ENCODE measurements around the gene CYYR1.

The CYYR1 gene

GRCh38 chr21:26433386-26433785 lies 139.7 kb downstream of the CYYR1 start:
- Histone ChIP-seq H3K9me3 (ENCODE audit: control insufficient read depth in 1 of 2, low read length in 2 of 2) (no peaks in the 10 kb centered on the region), H3K4me1 (ENCODE audit: control insufficient read depth in 1 of 2, insufficient read depth in 2 of 2, low read length in 2 of 2) (no peaks in the 10 kb centered on the region), H3K36me3 (ENCODE audit: control insufficient read depth in 1 of 2, insufficient read depth in 2 of 2, low read length in 2 of 2) (no peaks in the 10 kb centered on the region), H3K27ac (ENCODE audit: low read length) (no peak overlapping the region), H3K4me3 (ENCODE audit: low read depth in 1 of 2, low read length in 2 of 2) (no peak overlapping the region), H3K27me3 (ENCODE audit: low read depth, low read length) (no peaks in the 10 kb centered on the region)

- no peak overlapping the region for H3K27ac ChIP-seq (ENCODE audit: low read length)
These were observed 140.7 kb downstream of the CYYR1 start for GRCh38 chr21:26432410-26432809.

GRCh38 chr21:26425576-26425975 lies 147.5 kb downstream of the CYYR1 start:
- Histone ChIP-seq H3K4me1 (ENCODE audit: control insufficient read depth in 1 of 2, insufficient read depth in 2 of 2, low read length in 2 of 2) (no peaks in the 10 kb centered on the region), H3K27ac (ENCODE audit: low read length) (no peak overlapping the region), H3K9me3 (ENCODE audit: control insufficient read depth in 1 of 2, low read length in 2 of 2) (no peaks in the 10 kb centered on the region), H3K4me3 (ENCODE audit: low read depth in 1 of 2, low read length in 2 of 2) (no peak overlapping the region), H3K27me3 (ENCODE audit: low read depth, low read length) (no peaks in the 10 kb centered on the region), H3K36me3 (ENCODE audit: control insufficient read depth in 1 of 2, insufficient read depth in 2 of 2, low read length in 2 of 2) (no peaks in the 10 kb centered on the region)

More at GRCh38 chr21:26432410-26432809, 140.7 kb downstream of the CYYR1 start:
- Histone ChIP-seq H3K27me3 (ENCODE audit: low read depth, low read length) (no peaks in the 10 kb centered on the region), H3K4me3 (ENCODE audit: low read depth in 1 of 2, low read length in 2 of 2) (no peak overlapping the region), H3K4me1 (ENCODE audit: control insufficient read depth in 1 of 2, insufficient read depth in 2 of 2, low read length in 2 of 2) (no peaks in the 10 kb centered on the region), H3K9me3 (ENCODE audit: control insufficient read depth in 1 of 2, low read length in 2 of 2) (no peaks in the 10 kb centered on the region), H3K36me3 (ENCODE audit: control insufficient read depth in 1 of 2, insufficient read depth in 2 of 2, low read length in 2 of 2) (no peaks in the 10 kb centered on the region)

GRCh38 chr21:26423511-26423910 lies 149.6 kb downstream of the CYYR1 start:
- Histone ChIP-seq H3K9me3 (ENCODE audit: control insufficient read depth in 1 of 2, low read length in 2 of 2) (no peaks in the 10 kb centered on the region), H3K4me3 (ENCODE audit: low read depth in 1 of 2, low read length in 2 of 2) (no peak overlapping the region), H3K36me3 (ENCODE audit: control insufficient read depth in 1 of 2, insufficient read depth in 2 of 2, low read length in 2 of 2) (no peaks in the 10 kb centered on the region), H3K27me3 (ENCODE audit: low read depth, low read length) (no peaks in the 10 kb centered on the region), H3K27ac (ENCODE audit: low read length) (no peak overlapping the region), H3K4me1 (ENCODE audit: control insufficient read depth in 1 of 2, insufficient read depth in 2 of 2, low read length in 2 of 2) (no peaks in the 10 kb centered on the region)

GRCh38 chr21:26422706-26423105 lies 150.4 kb downstream of the CYYR1 start:
- H3K27ac ChIP-seq (ENCODE audit: low read length): no peak overlapping the region
- H3K9me3 ChIP-seq (ENCODE audit: control insufficient read depth in 1 of 2, low read length in 2 of 2): no peaks in the 10 kb centered on the region
- no peaks in the 10 kb centered on the region for H3K36me3 ChIP-seq (ENCODE audit: control insufficient read depth in 1 of 2, insufficient read depth in 2 of 2, low read length in 2 of 2)
- no peaks in the 10 kb centered on the region for H3K27me3 ChIP-seq (ENCODE audit: low read depth, low read length)
- no peaks in the 10 kb centered on the region for H3K4me1 ChIP-seq (ENCODE audit: control insufficient read depth in 1 of 2, insufficient read depth in 2 of 2, low read length in 2 of 2)
- no peak overlapping the region for H3K4me3 ChIP-seq (ENCODE audit: low read depth in 1 of 2, low read length in 2 of 2)

GRCh38 chr21:26422138-26422537 lies 150.9 kb downstream of the CYYR1 start:
- Histone ChIP-seq H3K9me3 (ENCODE audit: control insufficient read depth in 1 of 2, low read length in 2 of 2) (no peaks in the 10 kb centered on the region), H3K4me1 (ENCODE audit: control insufficient read depth in 1 of 2, insufficient read depth in 2 of 2, low read length in 2 of 2) (no peaks in the 10 kb centered on the region), H3K27me3 (ENCODE audit: low read depth, low read length) (no peaks in the 10 kb centered on the region), H3K4me3 (ENCODE audit: low read depth in 1 of 2, low read length in 2 of 2) (no peak overlapping the region), H3K36me3 (ENCODE audit: control insufficient read depth in 1 of 2, insufficient read depth in 2 of 2, low read length in 2 of 2) (no peaks in the 10 kb centered on the region), H3K27ac (ENCODE audit: low read length) (no peak overlapping the region)

GRCh38 chr21:26421724-26422123 lies 151.4 kb downstream of the CYYR1 start:
- Histone ChIP-seq H3K27ac (ENCODE audit: low read length) (no peak overlapping the region), H3K27me3 (ENCODE audit: low read depth, low read length) (no peaks in the 10 kb centered on the region), H3K4me1 (ENCODE audit: control insufficient read depth in 1 of 2, insufficient read depth in 2 of 2, low read length in 2 of 2) (no peaks in the 10 kb centered on the region), H3K36me3 (ENCODE audit: control insufficient read depth in 1 of 2, insufficient read depth in 2 of 2, low read length in 2 of 2) (no peaks in the 10 kb centered on the region), H3K9me3 (ENCODE audit: control insufficient read depth in 1 of 2, low read length in 2 of 2) (no peaks in the 10 kb centered on the region), H3K4me3 (ENCODE audit: low read depth in 1 of 2, low read length in 2 of 2) (no peak overlapping the region)

All from muscle layer of duodenum (tissue), 2 donors.